GM23248 (cell line): Measurements from ENCODE around the gene BTC.

Experiments used
- EZH2 ChIP-seq: fragments of 200-600 bp; sonication (generic); IDR thresholded peaks from 2 replicates; pipeline ENCODE4 v1.6.1; 2018; ENCODE audit warnings: antibody characterized with exemption, mild to moderate bottlenecking; ENCODE audit not compliant: insufficient read depth, poor library complexity, severe bottlenecking
- EZH2phosphoT487 ChIP-seq: fragments of 200-600 bp; sonication (generic); IDR thresholded peaks from 2 replicates; pipeline ENCODE4 v1.6.1; 2018; ENCODE audit warnings: antibody characterized with exemption, moderate library complexity, mild to moderate bottlenecking, low read depth; ENCODE audit not compliant: insufficient read depth

GRCh38 chr4:74757136-74757535, 37.2 kb downstream of the BTC start:
- TF ChIP-seq EZH2phosphoT487 (no peak), EZH2 (no peak)
